Measurements from ENCODE around the gene CALCR. TPM values are rescaled to one million over a fixed set of nuclear protein-coding genes. Genes with fewer than 3 reads are reported as not detected.

CALCR gene
- total RNA-seq, 1 experiment from 2014 or later = not detected

GRCh38 chr7:93544691-93545090 lies 29.8 kb downstream of the CALCR start:
- no peak for DNase-seq
- intact Hi-C loops (cut with micrococcal nuclease; ENCODE audit: unreplicated experiment) = no loop called here
- H3K27ac Mint-ChIP-seq (ENCODE audit: unreplicated experiment) = no peak overlapping the region
- no peaks in the 10 kb centered on the region for H3K27me3 Mint-ChIP-seq (ENCODE audit: insufficient read depth, unreplicated experiment)
- H3K36me3 ChIP-seq (ENCODE audit: control insufficient read depth, insufficient read depth, low read length) = no peaks in the 10 kb centered on the region
- H3K4me3 ChIP-seq (ENCODE audit: low read depth, low read length) = no peak overlapping the region
- no peaks in the 10 kb centered on the region for H3K36me3 Mint-ChIP-seq (ENCODE audit: insufficient read depth, unreplicated experiment)
- no peaks in the 10 kb centered on the region for H3K27me3 ChIP-seq (replicated peaks; ENCODE audit: control insufficient read depth, insufficient read depth, low read length)
- no peaks in the 10 kb centered on the region for H3K9me3 Mint-ChIP-seq (ENCODE audit: unreplicated experiment)
- H3K4me3 Mint-ChIP-seq (ENCODE audit: unreplicated experiment) = no peak overlapping the region
- no peaks in the 10 kb centered on the region for H3K4me1 ChIP-seq
- no peaks in the 10 kb centered on the region for H3K4me1 Mint-ChIP-seq (ENCODE audit: low read depth, unreplicated experiment)
- ChIA-PET CTCF (no interaction called here), POLR2A (interaction anchor here (0.7 kb wide), 1 partner anchor 545 kb away, joined by 3 read pairs; no protein-coding TSS in a partner anchor)
- H3K9me3 ChIP-seq = no peaks in the 10 kb centered on the region
- no peak for TF ChIP-seq CTCF (IDR thresholded peaks at IDR 0.05; ENCODE audit: insufficient read depth in 1 of 2, low read depth in 1 of 2, low read length in 1 of 2, severe bottlenecking in 1 of 2, unreplicated experiment in 1 of 2)
- BruUV-seq (replicated peaks) = no TSS peak

GRCh38 chr7:93538061-93538460 lies 36.5 kb downstream of the CALCR start:
- no peak for TF ChIP-seq CTCF (IDR thresholded peaks at IDR 0.05; ENCODE audit: insufficient read depth in 1 of 2, low read depth in 1 of 2, low read length in 1 of 2, severe bottlenecking in 1 of 2, unreplicated experiment in 1 of 2)
- H3K27ac Mint-ChIP-seq (ENCODE audit: unreplicated experiment) = no peak overlapping the region
- no peaks in the 10 kb centered on the region for H3K9me3 Mint-ChIP-seq (ENCODE audit: unreplicated experiment)
- intact Hi-C loops (cut with micrococcal nuclease; ENCODE audit: unreplicated experiment) = no loop called here
- no peaks in the 10 kb centered on the region for H3K27me3 Mint-ChIP-seq (ENCODE audit: insufficient read depth, unreplicated experiment)
- Histone ChIP-seq H3K36me3 (ENCODE audit: control insufficient read depth, insufficient read depth, low read length) (no peaks in the 10 kb centered on the region), H3K9me3 (no peaks in the 10 kb centered on the region), H3K27me3 (replicated peaks; ENCODE audit: control insufficient read depth, insufficient read depth, low read length) (no peaks in the 10 kb centered on the region), H3K4me3 (ENCODE audit: low read depth, low read length) (no peak overlapping the region), H3K4me1 (no peaks in the 10 kb centered on the region)
- no peaks in the 10 kb centered on the region for H3K4me1 Mint-ChIP-seq (ENCODE audit: low read depth, unreplicated experiment)
- no peaks in the 10 kb centered on the region for H3K36me3 Mint-ChIP-seq (ENCODE audit: insufficient read depth, unreplicated experiment)
- BruUV-seq (replicated peaks) = no TSS peak
- ChIA-PET POLR2A (no interaction called here), CTCF (no interaction called here)
- H3K4me3 Mint-ChIP-seq (ENCODE audit: unreplicated experiment) = no peak overlapping the region
- DNase-seq = no peak

- ChIA-PET CTCF (no interaction called here), POLR2A (no interaction called here)
- Mint-ChIP-seq H3K36me3 (ENCODE audit: insufficient read depth, unreplicated experiment) (no peaks in the 10 kb centered on the region), H3K27me3 (ENCODE audit: insufficient read depth, unreplicated experiment) (no peaks in the 10 kb centered on the region), H3K9me3 (ENCODE audit: unreplicated experiment) (no peaks in the 10 kb centered on the region), H3K4me3 (ENCODE audit: unreplicated experiment) (no peak overlapping the region), H3K4me1 (ENCODE audit: low read depth, unreplicated experiment) (no peaks in the 10 kb centered on the region), H3K27ac (ENCODE audit: unreplicated experiment) (no peak overlapping the region)
- no peaks in the 10 kb centered on the region for H3K36me3 ChIP-seq (ENCODE audit: control insufficient read depth, insufficient read depth, low read length)
- H3K27me3 ChIP-seq (replicated peaks; ENCODE audit: control insufficient read depth, insufficient read depth, low read length) = no peaks in the 10 kb centered on the region
- H3K4me1 ChIP-seq = no peaks in the 10 kb centered on the region
- no peak overlapping the region for H3K4me3 ChIP-seq (ENCODE audit: low read depth, low read length)
- no peaks in the 10 kb centered on the region for H3K9me3 ChIP-seq
- intact Hi-C loops (cut with micrococcal nuclease; ENCODE audit: unreplicated experiment) = no loop called here
- DNase-seq = no peak
- TF ChIP-seq CTCF (IDR thresholded peaks at IDR 0.05; ENCODE audit: insufficient read depth in 1 of 2, low read depth in 1 of 2, low read length in 1 of 2, severe bottlenecking in 1 of 2, unreplicated experiment in 1 of 2) = no peak
- BruUV-seq (replicated peaks) = no TSS peak
Observed at GRCh38 chr7:93535616-93536015, 38.9 kb downstream of the CALCR start.

All from Caco-2 (cell line).